ENCODE data around the gene NGEF. TPM values are rescaled to one million over a fixed set of nuclear protein-coding genes. Genes with fewer than 3 reads are reported as not detected.
"Not testable (repeated sequence)": the region's sequence is repeated elsewhere in the genome, so short reads cannot be mapped to it uniquely, and the experiment has no call there.

The NGEF gene
- total and polyA plus RNA-seq, 3 donors from 2014 or later, result 7.9 to 28.7 (median 15.6) TPM

DNA sequence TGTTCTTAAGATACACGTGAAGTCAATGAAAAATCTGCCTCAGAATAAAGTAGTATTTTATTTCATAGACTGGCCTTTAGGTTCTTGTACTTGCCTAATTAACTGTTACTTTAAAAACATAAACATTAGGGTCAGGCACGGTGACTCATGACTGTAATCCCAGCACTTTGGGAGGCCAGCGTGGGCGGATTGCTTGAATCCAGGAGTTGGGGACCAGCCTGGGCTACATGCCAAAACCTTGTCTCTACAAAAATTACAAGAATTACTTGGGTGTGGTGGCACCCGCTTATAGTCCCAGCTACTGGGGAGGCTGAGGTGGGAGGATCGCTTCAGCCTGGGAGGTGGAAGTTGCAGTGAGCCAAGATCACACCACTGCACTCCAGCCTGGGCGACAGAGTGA, 159.0 kb downstream of the NGEF start:
- Histone ChIP-seq H3K27me3 (no peaks in the 10 kb centered on the region), H3K27ac (no peak overlapping the region), H3K4me1 (peaks cover 21% of the 10 kb centered on the region), H3K36me3 (ENCODE audit: low read depth, missing control alignments) (no peaks in the 10 kb centered on the region), H3K9me3 (no peaks in the 10 kb centered on the region), H3K4me3 (no peak overlapping the region)
- intact Hi-C loops (cut with DNase I; ENCODE audit: low total_unique reads), result loop anchor here (5.0 kb wide), 1 partner anchor 398 kb away; the partner anchor contains the start of gene ATG16L1
- DNase-seq, result peak; percentile 56
- TF ChIP-seq CTCF (IDR thresholded peaks at IDR 0.05), result no peak
- no peak for TF ChIP-seq POLR2A (IDR thresholded peaks at IDR 0.05)
- WGBS, 2 donors, result 49 to 65% methylated on average over 7 of the region's 7 CpGs

DNA sequence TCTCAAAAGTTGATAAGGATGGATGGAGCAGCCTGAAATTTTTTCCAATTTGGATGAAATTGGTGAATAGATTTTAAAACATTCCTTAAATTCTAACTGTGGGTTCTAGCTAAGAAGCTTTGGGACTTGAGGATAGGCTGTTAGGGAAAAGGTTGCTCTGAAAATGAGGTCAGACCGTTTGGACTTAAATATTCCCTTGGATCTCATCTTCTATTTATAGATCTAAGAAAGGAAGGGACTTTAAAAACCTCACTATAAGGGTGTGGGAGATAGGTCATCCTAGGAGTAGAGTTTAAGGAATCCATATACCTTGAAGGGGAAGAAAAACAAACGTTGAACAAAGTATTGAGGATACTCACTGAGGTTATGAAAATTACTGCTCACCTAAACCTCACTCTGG, 160.4 kb downstream of the NGEF start:
- no peaks in the 10 kb centered on the region for H3K36me3 ChIP-seq (ENCODE audit: low read depth, missing control alignments)
- TF ChIP-seq POLR2A (IDR thresholded peaks at IDR 0.05) (no peak), CTCF (IDR thresholded peaks at IDR 0.05) (no peak)
- intact Hi-C loops (cut with DNase I; ENCODE audit: low total_unique reads), result loop anchor here (5.0 kb wide), 1 partner anchor 400 kb away; the partner anchor contains the start of gene ATG16L1
- H3K27me3 ChIP-seq, result no peaks in the 10 kb centered on the region
- DNase-seq, result no peak
- no peak overlapping the region for H3K27ac ChIP-seq
- H3K4me3 ChIP-seq, result no peak overlapping the region
- no peaks in the 10 kb centered on the region for H3K9me3 ChIP-seq
- peaks cover 21% of the 10 kb centered on the region for H3K4me1 ChIP-seq
- WGBS, 2 donors, result 48 to 60% methylated on average over 2 of the region's 2 CpGs

DNA sequence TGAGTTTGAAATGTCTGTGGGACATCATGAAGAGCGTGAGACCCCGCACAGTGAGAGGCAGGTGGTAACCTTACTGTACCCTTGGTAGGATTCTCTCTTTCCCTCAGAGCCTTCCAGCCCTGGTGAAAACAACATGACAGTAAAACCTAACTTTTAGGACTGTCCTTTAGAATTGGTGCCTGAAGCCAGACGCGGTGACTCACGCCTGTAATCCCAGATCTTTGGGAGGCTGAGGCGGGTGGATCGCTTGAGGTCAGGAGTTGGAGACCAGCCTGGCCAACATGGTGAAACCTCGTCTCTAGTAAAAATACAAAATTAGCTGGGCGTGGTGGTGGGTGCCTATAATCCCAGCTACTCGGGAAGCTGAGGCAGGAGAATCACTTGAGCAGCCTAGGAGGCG, 161.0 kb downstream of the NGEF start:
- intact Hi-C loops (cut with DNase I; ENCODE audit: low total_unique reads), result loop anchor here (5.0 kb wide), 1 partner anchor 400 kb away; the partner anchor contains the start of gene ATG16L1
- 91 to 94% methylated on average over 10 to 11 of the region's 11 CpGs for WGBS, 2 donors
- not testable (repeated sequence) for H3K36me3 ChIP-seq (ENCODE audit: low read depth, missing control alignments)

DNA sequence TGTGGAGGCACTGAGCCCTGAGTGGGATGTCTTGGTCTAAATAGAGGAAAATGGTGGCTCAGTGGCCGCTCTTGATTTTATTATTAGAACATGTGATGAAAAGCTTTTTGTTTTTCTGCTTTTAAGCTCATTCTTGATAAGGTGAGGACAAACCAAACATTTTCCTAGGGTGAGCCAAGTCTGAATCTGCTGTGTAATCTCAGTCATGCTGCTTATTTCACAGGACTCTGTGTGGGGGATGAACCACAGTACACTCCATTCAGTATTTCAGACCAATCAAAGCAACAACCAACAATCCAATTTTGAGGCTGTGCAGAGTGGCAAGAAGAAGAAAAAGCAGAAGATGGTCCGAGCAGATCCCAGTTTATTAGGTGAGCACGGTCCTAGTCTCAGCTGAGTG, 163.0 kb downstream of the NGEF start:
- WGBS, 2 donors, result 63 to 65% methylated on average over 3 of the region's 3 CpGs
- TF ChIP-seq POLR2A (IDR thresholded peaks at IDR 0.05) (no peak), CTCF (IDR thresholded peaks at IDR 0.05) (no peak)
- Histone ChIP-seq H3K27me3 (no peaks in the 10 kb centered on the region), H3K9me3 (no peaks in the 10 kb centered on the region), H3K27ac (peak overlapping the region; percentile 67 to 75), H3K4me3 (no peak overlapping the region), H3K4me1 (peaks cover 21% of the 10 kb centered on the region), H3K36me3 (ENCODE audit: low read depth, missing control alignments) (no peaks in the 10 kb centered on the region)
- intact Hi-C loops (cut with DNase I; ENCODE audit: low total_unique reads), result loop anchor here (5.0 kb wide), 1 partner anchor 402 kb away; the partner anchor contains the start of gene ATG16L1
- peak; percentile 53 for DNase-seq

More for the DNA sequence above, 161.0 kb downstream of the NGEF start:
- H3K27me3 ChIP-seq, DNase-seq, H3K4me3 ChIP-seq, H3K9me3 ChIP-seq, H3K27ac ChIP-seq: not testable (repeated sequence)
- H3K4me1 ChIP-seq, result peaks cover 21% of the 10 kb centered on the region

DNA sequence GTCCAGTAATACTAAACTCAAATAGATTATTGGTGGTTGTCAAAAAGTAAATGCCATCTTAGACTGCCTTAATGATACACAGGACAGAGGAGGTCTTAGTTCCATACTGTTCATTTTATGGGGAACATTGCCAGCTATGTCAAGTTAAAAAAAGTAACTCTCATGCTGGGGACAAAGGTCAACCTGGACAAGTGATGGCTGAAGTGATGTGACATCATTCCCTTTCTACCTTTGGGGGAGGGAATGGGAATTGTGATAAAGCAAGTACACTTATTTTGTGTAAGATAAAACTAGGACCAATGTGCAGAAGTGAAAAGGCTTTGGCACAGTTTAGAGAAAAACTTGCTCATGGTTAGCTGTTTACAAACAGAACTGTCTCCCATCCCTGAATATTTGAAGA, 167.0 kb downstream of the NGEF start:
- intact Hi-C loops (cut with DNase I; ENCODE audit: low total_unique reads), result no loop called here
- H3K36me3 ChIP-seq (ENCODE audit: low read depth, missing control alignments), result no peaks in the 10 kb centered on the region
- no peak for TF ChIP-seq CTCF (IDR thresholded peaks at IDR 0.05)
- no peak for TF ChIP-seq POLR2A (IDR thresholded peaks at IDR 0.05)

More for the DNA sequence above, 167.0 kb downstream of the NGEF start:
- Histone ChIP-seq H3K27ac (no peak overlapping the region), H3K9me3 (no peaks in the 10 kb centered on the region), H3K4me3 (no peak overlapping the region), H3K27me3 (no peaks in the 10 kb centered on the region), H3K4me1 (peaks cover 8% of the 10 kb centered on the region)
- no peak for DNase-seq
